ENCODE results near the gene SDR39U1.

DNA sequence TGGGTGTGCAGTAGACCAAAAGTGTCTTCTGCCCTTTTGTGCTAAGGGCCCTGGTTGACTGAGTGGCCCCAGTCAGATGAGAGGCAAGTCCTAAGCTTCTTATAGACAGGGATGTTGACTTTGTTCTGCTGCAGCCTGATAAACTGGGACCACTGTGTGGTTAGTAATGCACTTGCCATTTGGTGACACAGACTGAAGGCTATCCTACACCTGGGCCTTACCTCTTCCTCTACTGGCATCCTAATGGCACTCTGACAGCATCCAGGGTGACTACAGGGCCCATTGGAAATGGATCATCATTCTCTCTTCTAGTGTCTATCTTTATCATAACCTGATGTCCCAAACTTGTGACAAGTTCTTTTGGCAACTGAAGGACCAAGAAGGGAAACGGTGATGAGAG lies 3.3 kb downstream of the SDR39U1 start:
- TF ChIP-seq, protein P1, sequence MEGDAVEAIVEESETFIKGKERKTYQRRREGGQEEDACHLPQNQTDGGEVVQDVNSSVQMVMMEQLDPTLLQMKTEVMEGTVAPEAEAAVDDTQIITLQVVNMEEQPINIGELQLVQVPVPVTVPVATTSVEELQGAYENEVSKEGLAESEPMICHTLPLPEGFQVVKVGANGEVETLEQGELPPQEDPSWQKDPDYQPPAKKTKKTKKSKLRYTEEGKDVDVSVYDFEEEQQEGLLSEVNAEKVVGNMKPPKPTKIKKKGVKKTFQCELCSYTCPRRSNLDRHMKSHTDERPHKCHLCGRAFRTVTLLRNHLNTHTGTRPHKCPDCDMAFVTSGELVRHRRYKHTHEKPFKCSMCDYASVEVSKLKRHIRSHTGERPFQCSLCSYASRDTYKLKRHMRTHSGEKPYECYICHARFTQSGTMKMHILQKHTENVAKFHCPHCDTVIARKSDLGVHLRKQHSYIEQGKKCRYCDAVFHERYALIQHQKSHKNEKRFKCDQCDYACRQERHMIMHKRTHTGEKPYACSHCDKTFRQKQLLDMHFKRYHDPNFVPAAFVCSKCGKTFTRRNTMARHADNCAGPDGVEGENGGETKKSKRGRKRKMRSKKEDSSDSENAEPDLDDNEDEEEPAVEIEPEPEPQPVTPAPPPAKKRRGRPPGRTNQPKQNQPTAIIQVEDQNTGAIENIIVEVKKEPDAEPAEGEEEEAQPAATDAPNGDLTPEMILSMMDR (IDR thresholded peaks at IDR 0.05; ENCODE audit: low read depth, low read length) = no peak
- no peak for TF ChIP-seq EZH2phosphoT487 (IDR thresholded peaks at IDR 0.05; ENCODE audit: low read depth)
